Erythroblast (primary cell): ENCODE results near the gene SLC44A1.

Source experiments
- DNase-seq, 2 experiments: peaks; one replicate each; lab custom pipeline; 2025; lab: John Stamatoyannopoulos, UW
- GATA1 ChIP-seq: IDR thresholded peaks from 2 replicates; pipeline ENCODE4 v1.6.1; 2011; ENCODE audit warnings: low read depth, mild to moderate bottlenecking, control low read depth, low read length, moderate library complexity
- POLR2A ChIP-seq: IDR thresholded peaks from 2 replicates; pipeline ENCODE4 v1.6.1; 2011; ENCODE audit warnings: mild to moderate bottlenecking, low read length

SLC44A1 gene

DNA sequence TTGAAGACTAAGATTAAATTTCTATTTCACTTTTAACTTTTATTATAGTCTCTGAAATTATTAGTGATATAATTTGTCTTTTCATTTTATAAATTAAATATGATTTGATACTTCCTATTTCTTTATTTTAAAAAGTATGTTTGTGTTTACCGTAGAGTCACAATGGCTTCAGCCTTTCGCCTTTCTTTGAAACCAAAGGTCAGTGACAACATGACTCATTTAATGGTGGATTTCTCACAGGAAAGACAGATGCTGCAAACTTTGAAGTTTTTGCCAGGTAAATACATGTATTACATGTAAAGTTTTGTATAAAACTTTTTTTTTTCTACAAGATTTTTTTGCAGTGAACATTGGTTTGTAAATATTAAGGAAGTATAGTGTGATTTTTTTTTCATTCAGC, 239.8 kb downstream of the SLC44A1 start:
- no peak for TF ChIP-seq POLR2A
- TF ChIP-seq GATA1 = no peak
- DNase-seq = no peak

DNA sequence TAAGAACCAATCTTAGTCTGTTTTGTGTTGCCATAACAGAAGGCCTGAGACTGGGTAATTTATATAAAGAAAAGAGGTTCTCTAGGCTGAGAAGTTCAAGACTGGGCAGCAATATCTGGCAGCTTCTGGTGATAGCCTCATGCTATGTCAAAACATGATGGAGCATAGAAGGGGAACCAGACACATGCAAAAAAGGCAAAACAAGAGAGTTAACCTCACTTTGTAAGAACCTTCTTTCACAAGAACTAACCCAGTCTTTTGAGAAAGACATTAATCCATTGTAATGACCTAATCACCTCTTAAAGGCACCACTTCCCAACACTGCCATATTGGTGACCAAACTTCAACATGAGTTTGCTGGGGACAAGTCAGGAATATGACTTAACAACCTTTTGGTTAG, 240.7 kb downstream of the SLC44A1 start:
- no peak for DNase-seq
- TF ChIP-seq POLR2A (no peak), GATA1 (no peak)
